HG03025 (cell line): ENCODE data around the gene HEMK1.

ENCODE experiments used
- ATAC-seq: cut with Tn5 transposase; IDR thresholded peaks from one replicate; pipeline ENCODE4 v1.9.1; 2021; ENCODE audit warnings: mild to moderate bottlenecking, moderate library complexity; ENCODE audit not compliant: unreplicated experiment, low FRiP score

Gene HEMK1

DNA sequence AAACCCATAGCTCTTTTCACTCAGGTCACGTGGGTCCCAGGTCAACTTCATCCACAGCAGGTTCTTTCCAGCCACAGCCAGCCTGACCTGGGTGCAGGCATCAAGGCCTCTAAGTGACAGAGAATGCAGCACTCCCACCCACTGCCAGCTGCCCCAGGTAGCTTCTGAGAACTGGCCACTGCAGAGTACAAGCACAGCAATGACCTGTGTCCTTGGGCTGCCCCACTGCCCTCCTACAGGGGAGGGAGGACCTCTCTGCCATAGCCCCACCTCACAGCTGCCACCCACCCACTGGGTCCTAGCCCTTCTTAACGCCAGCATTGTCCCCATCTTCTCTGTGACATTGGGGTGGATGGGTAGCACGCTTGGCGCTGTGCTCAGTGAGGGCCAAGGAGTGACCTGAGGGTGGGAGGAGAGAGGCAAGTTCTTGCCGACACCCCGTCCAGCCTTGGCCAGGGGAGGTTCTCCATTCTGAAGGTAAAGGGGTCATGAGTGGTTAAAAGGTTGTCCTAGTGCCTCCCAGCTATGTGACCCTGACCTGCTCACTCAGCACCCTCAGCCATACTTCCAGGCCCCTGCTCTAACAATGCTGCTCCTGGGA lies 29.9 kb downstream of the HEMK1 start:
- no peak for ATAC-seq

DNA sequence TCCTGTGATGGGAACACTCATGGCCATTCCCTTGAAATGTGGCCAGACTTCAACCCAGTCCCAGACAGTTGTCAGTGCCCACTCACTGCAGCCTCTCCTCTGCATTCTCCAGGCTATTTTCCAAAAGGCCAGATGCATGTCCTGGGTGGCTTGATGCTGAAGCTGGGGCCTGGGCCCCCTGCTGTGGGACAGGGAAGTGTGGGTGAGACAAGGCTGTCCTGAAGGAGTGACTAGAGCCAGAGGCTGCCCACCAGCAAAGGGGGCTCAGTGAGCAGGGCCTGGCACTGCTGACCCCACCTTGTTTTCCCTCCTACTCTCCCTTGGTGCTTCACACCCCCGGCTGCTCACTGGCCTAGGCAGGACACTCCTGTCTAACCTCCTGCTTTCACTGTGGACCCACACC lies 30.4 kb downstream of the HEMK1 start:
- ATAC-seq: no peak

DNA sequence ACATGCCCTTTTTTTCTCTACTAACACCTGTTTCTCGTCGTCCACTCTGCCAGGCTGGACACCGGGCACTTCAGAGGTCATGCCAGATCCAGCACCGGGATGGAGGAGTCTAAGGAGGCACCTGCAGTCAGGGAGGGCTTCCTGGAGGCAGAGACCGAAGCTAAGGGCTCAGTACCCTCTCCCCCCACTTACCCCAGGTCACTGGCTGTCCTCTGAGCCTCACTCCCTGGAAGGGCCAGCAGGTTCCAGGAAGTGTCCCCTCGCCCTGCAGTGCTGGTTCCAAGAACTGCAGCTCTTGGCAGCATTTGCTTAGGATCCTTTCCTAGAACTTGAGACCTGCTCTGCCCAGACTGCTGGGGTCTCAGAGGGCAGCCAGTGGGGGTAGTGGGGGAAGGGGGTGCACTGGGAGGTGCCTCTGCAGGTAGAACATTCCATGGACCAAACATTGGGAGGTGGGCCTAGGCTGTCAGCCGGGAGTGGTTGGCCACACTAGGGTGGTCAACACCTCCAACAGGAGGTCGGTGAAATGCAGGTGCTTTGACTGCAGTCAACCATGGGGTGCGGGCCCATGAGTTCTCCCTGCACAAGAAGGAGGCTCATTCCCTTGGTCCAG lies 30.9 kb downstream of the HEMK1 start:
- no peak for ATAC-seq

DNA sequence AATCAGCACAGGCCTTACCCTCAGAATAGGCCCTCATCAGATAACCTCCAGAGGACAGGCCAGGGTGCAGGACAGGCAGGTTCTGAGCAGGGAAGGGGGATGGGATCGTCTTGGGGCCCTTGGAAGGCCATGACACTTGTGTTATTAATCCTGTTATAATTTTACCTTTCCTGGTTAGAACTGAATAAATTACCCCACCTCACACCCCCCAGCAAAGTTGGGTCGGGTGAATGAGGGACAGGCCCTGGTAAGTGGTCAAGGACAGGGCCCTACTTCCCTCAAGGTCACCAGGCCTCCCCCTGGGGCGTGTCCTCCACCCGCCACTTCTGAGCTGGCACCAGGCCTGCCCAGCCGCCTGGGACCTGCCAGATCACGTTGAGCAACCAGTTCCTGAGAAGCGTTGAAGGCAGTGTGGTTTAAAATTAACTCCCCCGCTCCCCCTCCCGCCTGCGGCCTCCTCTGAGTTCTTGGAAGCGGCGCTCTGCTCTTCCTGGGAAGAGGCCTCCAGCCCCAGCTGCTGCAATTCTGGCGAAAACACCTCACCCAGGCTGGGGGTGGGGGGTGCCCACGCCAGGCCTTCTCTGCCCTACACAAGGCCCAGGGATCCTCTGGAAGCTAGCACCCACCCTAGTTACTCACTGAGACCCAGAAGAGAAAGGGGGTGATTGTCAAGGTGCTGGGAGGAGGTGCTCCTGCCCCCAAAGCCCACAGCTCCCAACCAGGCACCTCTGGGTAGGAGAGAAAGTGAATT lies 31.7 kb downstream of the HEMK1 start:
- ATAC-seq: no peak

DNA sequence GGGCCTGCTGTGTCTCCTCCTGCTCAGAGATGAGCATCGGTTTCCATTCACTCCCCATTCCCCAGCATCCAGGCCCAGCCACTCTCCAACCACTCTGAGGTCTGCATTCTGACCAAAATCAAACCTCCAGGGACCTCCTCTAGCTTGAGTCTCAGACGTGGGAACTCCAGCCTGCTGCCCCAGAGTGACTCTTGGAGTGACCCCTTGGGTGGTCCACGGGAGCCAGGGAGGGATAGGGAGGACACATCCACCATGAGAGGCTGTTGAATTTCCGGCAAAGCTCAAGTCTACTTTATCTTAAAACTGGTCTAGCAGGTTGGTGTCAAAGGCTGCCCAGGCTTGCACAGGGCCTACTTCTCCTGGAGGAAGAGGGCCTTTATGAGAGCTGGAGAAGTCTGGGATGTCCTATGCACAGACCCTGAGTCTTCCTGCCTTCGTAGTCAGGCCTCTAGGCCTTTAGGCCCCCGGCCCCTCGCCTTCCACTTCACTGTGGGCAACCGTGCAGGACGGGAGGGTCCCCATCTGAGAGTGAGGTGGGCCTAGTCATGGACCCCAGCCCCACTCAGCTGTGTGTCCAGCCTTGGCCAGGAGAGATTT lies 33.4 kb downstream of the HEMK1 start:
- no peak for ATAC-seq

DNA sequence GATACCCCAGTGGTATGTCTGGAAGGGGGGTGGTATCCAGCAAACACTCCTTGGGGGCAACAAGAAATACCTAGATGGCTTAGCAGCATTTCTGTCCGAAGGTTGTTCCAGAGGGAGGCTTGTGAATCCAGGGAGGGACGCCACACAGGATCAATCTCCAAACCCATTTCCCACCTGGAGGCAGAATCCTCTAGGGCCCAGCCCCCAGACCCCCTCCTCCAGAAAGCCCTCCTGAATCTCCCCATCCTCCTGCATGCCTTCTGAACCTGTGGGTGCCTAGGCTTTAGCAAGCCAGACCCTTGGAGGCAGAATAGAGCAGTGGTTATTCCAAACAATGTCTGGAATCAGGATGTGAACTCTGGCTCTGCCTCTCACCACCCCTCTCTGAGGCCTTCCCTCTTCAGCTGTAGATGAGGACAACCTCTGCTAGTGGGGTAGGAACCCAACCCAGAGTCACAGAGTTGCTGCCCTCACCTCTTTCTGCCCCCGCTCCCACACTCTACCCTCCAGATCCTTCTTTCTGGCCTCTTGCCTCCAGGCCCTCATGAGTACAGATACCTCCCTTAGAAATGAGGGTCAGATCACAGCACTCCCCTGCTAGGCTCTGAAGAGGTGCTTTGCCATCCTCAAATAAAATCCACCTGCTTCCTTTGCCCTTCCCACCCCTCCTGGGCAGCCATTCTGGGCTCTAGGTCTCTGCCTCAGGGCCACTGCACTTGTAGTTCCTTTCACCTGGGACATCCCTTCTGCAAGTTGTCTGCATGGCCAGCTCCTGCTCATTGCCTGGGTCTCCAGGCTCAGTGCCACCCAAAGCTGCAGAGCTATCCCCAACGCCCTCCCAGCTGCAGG lies 34.2 kb downstream of the HEMK1 start:
- no peak for ATAC-seq

DNA sequence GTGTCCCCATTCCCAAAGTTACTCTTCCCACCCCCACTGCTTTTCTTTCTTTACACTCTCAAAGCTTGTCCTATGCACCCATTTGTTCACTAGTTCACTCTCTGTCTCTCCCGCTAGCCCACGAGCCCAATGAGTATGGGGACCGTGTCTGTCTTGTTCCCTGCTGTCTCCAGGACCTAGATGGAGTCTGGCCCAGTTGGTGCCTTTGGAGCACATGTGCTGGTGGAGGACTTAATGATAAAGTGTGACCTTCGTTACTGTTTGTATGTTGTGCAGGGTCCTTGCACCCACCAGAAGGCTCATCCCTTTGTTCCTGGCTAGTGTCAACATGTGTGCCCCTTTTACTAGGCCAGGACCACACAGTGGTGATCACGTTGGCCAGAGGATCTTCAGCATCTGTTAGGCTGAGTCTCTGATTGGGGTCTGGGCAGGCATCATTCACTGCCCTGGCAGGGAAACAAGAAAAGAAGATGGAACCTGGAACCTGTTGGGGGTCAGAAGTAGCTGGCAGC lies 34.8 kb downstream of the HEMK1 start:
- no peak for ATAC-seq

DNA sequence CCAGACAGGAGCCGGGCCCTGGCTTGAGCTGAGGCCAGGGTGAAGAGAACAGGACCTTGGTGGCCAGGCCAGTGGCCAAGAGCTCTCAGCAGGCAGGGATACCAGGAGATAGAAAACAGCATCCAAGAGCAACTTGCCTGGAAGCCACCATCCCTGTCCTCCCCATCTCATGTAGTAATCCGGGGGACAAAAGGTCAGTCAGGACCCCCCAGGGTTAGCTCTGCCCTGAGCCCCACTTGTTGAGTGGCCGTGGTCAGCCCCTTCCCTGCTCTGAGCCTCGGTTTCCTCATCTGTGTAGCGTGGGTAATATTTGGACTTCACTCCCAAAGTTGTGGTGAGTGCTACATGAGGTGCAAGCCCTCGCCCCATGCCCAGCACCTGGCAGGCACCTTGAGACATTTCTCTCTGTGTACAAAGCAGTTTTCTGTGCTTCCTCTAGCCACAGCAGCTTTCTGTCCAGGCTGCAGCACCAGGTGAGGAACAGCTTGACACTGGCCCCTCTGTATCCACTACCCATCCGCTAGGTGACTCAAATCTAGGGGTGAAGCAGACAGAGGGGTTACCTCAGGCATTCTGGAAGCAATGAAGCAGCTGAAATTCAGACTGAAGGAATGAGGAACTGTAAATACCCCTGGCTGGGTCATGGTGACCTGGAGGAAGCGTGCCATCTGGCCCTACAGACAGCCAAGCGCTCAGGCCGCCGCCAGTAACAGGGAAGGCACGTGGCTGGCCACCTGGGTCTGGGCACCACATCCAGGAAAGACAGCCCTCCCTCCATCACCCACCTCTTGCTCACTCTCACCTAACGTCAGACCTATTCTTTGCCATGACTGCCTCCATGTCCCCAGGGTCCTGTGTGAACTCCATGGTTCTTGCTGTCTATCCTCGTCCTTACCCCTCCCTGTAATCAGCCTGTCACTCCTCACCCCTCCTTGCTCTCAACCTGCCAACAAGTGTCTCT lies 35.6 kb downstream of the HEMK1 start:
- ATAC-seq: no peak

DNA sequence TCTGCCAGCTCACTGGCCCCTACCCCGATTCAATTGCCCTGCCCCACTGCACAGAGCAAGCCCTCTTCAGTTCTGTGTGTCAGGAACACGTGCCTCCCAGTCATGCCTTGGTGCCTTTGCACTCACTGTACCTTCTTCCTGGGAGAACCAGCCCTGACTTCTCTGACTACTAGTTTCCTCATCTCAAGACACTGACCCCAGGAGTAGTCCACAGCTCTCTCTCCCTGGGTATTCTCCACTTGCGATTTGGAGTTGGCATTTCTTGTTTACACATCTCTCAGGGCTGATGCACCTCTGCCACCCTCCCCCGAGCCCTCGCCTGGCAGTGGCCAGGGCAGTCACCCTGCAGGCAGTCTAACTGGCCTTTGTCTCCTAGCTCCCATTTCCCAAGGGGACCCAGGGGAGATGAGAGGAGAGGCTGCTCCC lies 36.6 kb downstream of the HEMK1 start:
- no peak for ATAC-seq

DNA sequence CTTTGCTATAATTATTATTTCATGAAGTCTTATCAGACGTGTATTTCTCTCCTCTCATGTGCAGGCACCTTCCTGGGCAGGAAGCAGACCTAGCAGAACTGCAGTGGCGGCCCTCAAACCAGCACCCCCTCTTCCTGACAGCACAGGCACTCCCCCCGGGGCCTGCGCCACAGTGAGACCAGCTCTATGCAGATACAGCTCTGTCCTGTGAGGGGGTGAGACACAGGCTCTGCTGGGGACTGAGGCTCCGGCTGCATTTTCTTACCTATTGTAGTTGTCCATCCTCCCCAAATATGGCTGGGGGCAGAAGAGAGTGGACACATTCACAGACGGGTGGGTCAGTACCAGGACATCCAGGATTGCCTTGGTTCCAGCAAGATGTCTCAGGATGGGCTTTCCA lies 37.3 kb downstream of the HEMK1 start:
- ATAC-seq: no peak

DNA sequence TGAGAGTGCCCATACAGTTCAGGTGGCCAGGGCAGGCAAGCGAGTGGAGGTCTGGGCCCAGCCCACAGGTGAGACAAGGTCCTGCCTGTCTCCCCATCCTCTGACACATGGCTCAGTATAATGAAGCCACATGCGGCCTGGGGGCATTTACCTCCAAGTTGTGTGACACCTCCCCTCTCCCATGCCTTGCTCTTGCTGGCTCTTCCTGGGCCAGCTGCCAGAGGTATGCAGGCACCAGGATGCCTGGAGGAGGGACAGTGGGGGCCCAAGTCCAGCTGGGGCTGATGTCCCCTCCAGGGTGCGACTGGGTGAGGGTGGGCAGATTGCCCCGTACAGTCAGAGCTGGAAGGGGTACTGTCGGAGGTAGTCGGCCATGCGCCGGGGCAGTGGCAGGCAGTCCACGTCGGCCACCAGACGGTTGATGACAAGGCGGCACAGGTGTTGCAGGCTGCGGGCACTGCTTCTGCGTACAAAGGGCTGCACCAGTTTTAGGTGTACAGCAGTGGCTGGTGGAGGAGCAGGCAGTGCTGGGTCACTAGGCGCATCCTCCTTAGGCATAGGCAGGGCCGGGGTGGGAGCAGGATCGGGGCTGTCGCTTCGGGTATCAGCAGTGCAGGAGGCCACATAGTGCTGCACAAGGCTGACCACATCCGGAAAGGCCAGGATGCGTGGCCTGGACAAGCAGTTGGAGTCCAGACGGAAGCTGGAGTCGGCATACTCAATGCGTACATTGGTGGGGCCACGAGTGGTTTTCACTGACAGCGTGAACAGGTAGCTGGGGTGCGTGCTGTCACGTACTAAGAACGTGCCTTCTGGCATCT lies 38.2 kb downstream of the HEMK1 start:
- ATAC-seq: no peak

DNA sequence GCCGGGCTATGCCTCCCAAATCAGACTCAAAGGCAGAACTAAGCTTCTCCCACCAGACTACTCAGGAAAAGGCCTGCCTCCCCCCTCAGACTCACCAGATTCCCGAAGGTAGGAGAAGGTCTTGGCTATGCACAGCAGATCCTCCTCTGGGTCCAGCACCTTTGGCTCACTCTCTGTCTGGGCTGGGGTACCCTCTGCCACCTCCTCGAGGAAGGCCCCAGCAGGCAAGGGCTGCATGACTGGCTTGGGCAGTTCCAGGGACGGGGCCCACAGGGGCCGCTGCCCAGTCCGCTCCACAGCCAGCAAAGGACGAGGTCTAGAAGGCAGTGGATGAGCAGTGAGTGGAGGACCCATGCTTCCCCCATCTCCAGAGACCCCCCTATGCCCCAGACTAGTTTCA lies 39.0 kb downstream of the HEMK1 start:
- no peak for ATAC-seq

DNA sequence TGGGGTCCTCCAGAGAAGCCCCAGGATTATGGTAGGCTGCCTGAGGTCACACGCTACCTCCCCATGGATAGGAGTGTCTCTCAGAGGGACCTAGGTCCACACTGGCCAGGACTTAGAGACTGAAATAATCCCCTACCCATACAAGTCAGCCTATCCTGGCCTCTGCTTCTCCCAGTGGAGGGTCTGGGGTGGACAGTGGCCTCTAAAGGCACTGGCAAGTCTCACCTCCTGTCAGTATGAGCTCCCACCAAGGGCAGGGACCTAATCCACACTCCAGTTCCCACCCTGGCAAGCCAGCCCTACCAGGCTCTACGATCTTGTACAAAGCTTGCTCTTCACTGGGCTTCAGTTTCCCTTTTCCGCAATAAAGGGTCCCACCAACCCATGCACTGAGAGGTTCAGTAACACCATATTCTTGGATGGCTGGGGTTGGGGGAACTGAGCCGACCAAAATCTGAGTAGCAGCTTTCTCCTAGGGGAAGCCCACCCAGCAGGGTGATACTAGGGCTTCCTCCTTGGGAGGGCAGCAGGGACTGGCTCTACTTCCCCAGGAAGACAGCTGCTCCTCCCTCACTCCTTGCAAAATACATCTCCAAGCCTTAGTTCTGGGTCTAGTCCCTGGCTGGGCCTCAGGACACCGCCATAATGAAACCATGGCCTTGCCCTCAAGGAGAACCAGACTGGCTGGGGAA lies 39.9 kb downstream of the HEMK1 start:
- ATAC-seq: no peak

DNA sequence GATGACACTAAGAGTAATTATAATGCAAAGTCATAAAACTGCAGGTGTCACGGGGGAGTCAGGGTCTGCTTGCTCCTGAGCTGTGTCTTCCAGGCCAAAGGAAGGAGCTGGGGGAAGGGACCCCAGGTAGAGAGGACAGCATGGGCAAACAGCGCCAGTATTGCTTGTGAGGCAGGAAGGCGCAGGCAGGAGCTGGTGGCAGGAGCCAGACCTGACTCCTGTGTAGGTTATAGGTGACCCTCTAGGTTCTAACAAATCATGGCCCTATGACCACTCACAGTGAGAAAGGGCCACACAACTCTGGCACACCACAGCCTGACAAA lies 40.4 kb downstream of the HEMK1 start:
- ATAC-seq: no peak

DNA sequence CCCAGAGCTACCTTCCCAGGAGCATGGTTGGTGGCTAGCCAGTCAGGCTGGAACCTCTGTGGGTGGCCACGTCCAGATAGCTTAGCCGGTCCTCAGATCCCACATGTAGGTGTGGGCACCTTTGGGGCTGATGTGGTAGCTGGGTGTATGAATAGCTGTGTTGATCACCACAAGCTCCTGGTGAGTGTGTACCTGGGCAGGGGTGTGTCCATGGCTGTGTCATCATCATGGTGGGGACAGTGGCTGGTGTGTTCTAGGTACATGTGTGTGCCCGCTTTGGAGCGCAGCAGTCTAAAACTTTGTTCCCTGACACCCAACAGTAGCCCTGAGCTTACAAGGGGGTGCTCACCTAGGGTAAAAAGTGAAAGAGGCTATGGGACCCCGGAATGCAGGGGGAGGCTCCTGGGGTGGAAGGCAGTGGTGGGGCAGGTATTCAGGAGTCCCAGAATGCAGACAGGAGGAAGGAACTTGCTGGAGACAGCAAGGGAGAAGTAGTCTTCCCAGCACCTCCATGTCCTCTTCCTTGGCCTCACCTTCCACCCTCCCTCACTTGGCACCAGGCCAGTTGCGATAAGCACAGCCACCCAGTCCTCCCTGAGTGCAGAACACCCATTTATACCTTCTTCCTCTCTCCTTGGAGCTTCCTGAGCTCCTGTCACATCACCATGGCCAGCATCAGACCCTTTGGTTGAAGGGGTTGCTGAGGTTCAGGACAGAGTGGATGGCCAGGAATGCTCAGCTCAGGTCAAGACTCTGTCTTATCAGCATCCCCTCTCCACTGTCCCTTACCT lies 41.1 kb downstream of the HEMK1 start:
- ATAC-seq: no peak

DNA sequence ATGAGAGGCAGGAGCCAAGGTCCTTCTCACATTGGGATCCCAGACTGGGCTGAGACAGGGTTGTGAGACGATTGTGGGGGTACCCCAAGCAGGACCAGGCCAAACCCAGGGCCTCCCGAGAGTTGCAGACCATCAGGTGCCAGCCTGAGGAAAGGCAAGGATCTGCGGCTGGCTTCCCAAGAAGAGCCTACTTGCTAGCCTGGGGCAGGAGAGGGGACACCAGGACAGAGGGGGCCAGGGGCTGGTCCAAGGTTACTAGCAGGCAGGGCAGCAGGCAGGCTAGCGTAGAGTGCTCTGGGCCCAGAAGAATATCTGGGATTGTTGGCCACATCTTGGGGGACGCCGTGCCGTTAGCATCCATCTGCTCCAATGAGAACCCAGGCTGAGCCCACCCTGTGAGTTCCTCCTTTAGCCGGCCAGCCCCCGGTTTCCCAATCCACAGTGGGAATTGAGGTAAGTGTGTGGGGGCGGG lies 41.7 kb downstream of the HEMK1 start:
- no peak for ATAC-seq
